HepG2 (cell line): Measurements from ENCODE around the gene SIGLEC14. TPM values are rescaled to one million over a fixed set of nuclear protein-coding genes. Genes with fewer than 3 reads are reported as not detected.

Experiments
- ATAC-seq: fragments of 200-7000 bp; cut with Tn5 transposase; 3 replicates; pipeline ENCODE4 v1.9.1; 2020; ENCODE audit warnings: mild to moderate bottlenecking, moderate library complexity
- BruUV-seq: library from RNA; stranded (reverse); fragments of 400-500 nt; replicated peaks from 2 replicates; lab custom pipeline; 2021; lab: Mats Ljungman, UMichigan
- CTCF ChIA-PET: fragments of 300-600 bp; formaldehyde crosslinking; extraction: SDS; loops from one replicate; lab custom pipeline; 2021; ENCODE audit warnings: low total read pairs, inconsistent platforms, low intra/inter-chr PET ratio; lab: Yijun Ruan, JAX
- POLR2A ChIA-PET: fragments of 350-600 bp; sonication (Branson Sonifier 250); formaldehyde crosslinking; loops from one replicate; lab custom pipeline; 2020; ENCODE audit warnings: antibody characterized with exemption, inconsistent platforms; lab: Yijun Ruan, JAX
- DNase-seq: peaks from one replicate; pipeline ENCODE4 v3.0.0-alpha.2; 2015; ENCODE audit warnings: low spot score
- FAIRE-seq: peaks from 3 replicates; lab custom pipeline; 2011; peaks lifted over from hg19 to GRCh38; lab: Jason Lieb, UNC
- H2AFZ ChIP-seq: one replicate; pipeline ENCODE4 v1.6.1; 2011; ENCODE audit warnings: low read length, inconsistent platforms
- H3K27ac ChIP-seq: fragments of 300-600 bp; 3 replicates; pipeline ENCODE4 v1.8.0; 2011; ENCODE audit warnings: mixed run types, mild to moderate bottlenecking, mixed read lengths, low read length, inconsistent platforms; ENCODE audit not compliant: insufficient read depth; ENCODE audit errors: extremely low read length
- H3K27me3 ChIP-seq, 2 experiments: fragments of 200-600 bp in 1 of 2; 2 replicates in 1 of 2; 3 replicates in 1 of 2; pipeline versions ENCODE4 v1.6.0 to v1.8.0; 2011; ENCODE audit warnings: low read length in 2 of 2, mild to moderate bottlenecking in 2 of 2, moderate library complexity in 2 of 2, inconsistent platforms in 1 of 2; ENCODE audit not compliant: insufficient read depth in 2 of 2, control insufficient read depth in 1 of 2
- H3K36me3 ChIP-seq, 2 experiments: fragments of 200-600 bp in 1 of 2; replicated peaks in 1 of 2; 2 replicates in 1 of 2; 3 replicates in 1 of 2; pipeline versions ENCODE4 v1.5.1 to v1.8.0; 2011; ENCODE audit warnings: low read length in 2 of 2, inconsistent platforms in 1 of 2; ENCODE audit not compliant: insufficient read depth in 2 of 2, control insufficient read depth in 1 of 2
- H3K4me1 ChIP-seq: 2 replicates; pipeline ENCODE4 v1.5.1; 2012; ENCODE audit warnings: low read length, inconsistent platforms; ENCODE audit not compliant: insufficient read depth
- H3K4me2 ChIP-seq: 2 replicates; pipeline ENCODE4 v1.6.0; 2011; ENCODE audit warnings: low read depth, low read length, inconsistent platforms
- H3K4me3 ChIP-seq, 3 experiments: fragments of 200-600 bp in 1 of 3; sonication (generic), shearing (Covaris generic) in 1 of 3; replicated peaks in 1 of 3; 2 replicates each; pipeline ENCODE4 v1.5.1; 2011 to 2016; ENCODE audit warnings: low read length in 3 of 3, inconsistent platforms in 2 of 3, low read depth in 2 of 3, mild to moderate bottlenecking in 2 of 3, control low read depth in 1 of 3, mixed read lengths in 1 of 3; ENCODE audit not compliant: insufficient read depth in 1 of 3
- H3K79me2 ChIP-seq: one replicate; pipeline ENCODE4 v1.6.1; 2011; ENCODE audit warnings: low read length, inconsistent platforms; ENCODE audit not compliant: insufficient read depth
- H3K9ac ChIP-seq: 2 replicates; pipeline ENCODE4 v1.6.0; 2011; ENCODE audit warnings: mild to moderate bottlenecking, low read depth, low read length, inconsistent platforms; ENCODE audit not compliant: insufficient read depth
- H3K9me3 ChIP-seq: 2 replicates; pipeline ENCODE4 v1.5.1; 2012; ENCODE audit warnings: mild to moderate bottlenecking, low read length
- H4K20me1 ChIP-seq: 2 replicates; pipeline ENCODE4 v1.6.0; 2011; ENCODE audit warnings: inconsistent platforms, mild to moderate bottlenecking, low read length, moderate library complexity; ENCODE audit not compliant: insufficient read depth
- CAMTA2 ChIP-seq: sonication (generic); formaldehyde crosslinking; IDR thresholded peaks from 2 replicates; pipeline ENCODE4 v1.4.0; 2020; ENCODE audit warnings: mild to moderate bottlenecking, missing genetic modification reagents, borderline replicate concordance
- CEBPB ChIP-seq: IDR thresholded peaks from 2 replicates; pipeline ENCODE4 v1.6.1; 2011; ENCODE audit warnings: low read depth, low read length, improper control_type of control experiment, borderline replicate concordance
- HOXA9 ChIP-seq: sonication (generic); formaldehyde crosslinking; IDR thresholded peaks from 2 replicates; pipeline ENCODE4 v1.8.1; 2022; ENCODE audit warnings: missing genetic modification reagents, mild to moderate bottlenecking, moderate library complexity, borderline replicate concordance
- PHF21A ChIP-seq: sonication (generic); formaldehyde crosslinking; IDR thresholded peaks from 2 replicates; pipeline ENCODE4 v1.5.0; 2020; ENCODE audit warnings: mild to moderate bottlenecking, missing genetic modification reagents
- ZNF441 ChIP-seq: sonication (generic); formaldehyde crosslinking; IDR thresholded peaks from 2 replicates; pipeline ENCODE4 v1.7.0; 2021; ENCODE audit warnings: missing genetic modification reagents, borderline replicate concordance
- WGBS: methylation state at CpG from one replicate; pipeline ENCODE4 v1.1.6; 2017; ENCODE audit warnings: low lambda C conversion rate; 5-methylcytosine and 5-hydroxymethylcytosine counted together
- in situ Hi-C: cut with HindIII; loops from 2 replicates; pipeline ENCODE4 v1.10.0; 2017; ENCODE audit warnings: low pct_unique_long_range_greater_than_20kb; ENCODE audit not compliant: extremely low pct_ligation_motif_present
- intact Hi-C: fragments of 100-400 bp; cut with micrococcal nuclease; formaldehyde crosslinking; loops from one replicate; pipeline ENCODE4 v1.10.0; 2022; ENCODE audit not compliant: unreplicated experiment
- polyA plus RNA-seq, 8 experiments: library from polyadenylated mRNA; depleted of rRNA in 3 of 8; stranded (reverse) in 7 of 8; unstranded in 1 of 8; fragments of >200 nt; fragmentation: Illumina TruSeq in 4 of 8; extraction: Trizol in 4 of 8; gene quantifications; 2 replicates each; pipeline versions ENCODE4 v1.2.1 to v1.2.3, GENCODE V29; 2011 to 2016; ENCODE audit warnings: low read depth in 4 of 8, missing spikeins in 1 of 8, mixed read lengths in 1 of 8; ENCODE audit not compliant: insufficient read depth in 1 of 8
- total RNA-seq, 5 experiments: library from RNA; depleted of rRNA; stranded (reverse); fragments of >200 nt; fragmentation: Illumina TruSeq; extraction: Trizol; gene quantifications; 2 replicates each; pipeline ENCODE4 v1.2.3, GENCODE V29; 2016; ENCODE audit warnings: low read depth in 1 of 5
- TF ChIP-seq, protein P1 (sequence below): sonication (generic); formaldehyde crosslinking; IDR thresholded peaks from 2 replicates; pipeline ENCODE4 v1.9.0; 2021; ENCODE audit warnings: mild to moderate bottlenecking, missing genetic modification reagents

The SIGLEC14 gene
- total and polyA plus RNA-seq, 2 of the 13 experiments (the other 11 are each of a cell fraction or from before 2014, with no cell fraction given), result 0.05 to 0.09 TPM

DNA sequence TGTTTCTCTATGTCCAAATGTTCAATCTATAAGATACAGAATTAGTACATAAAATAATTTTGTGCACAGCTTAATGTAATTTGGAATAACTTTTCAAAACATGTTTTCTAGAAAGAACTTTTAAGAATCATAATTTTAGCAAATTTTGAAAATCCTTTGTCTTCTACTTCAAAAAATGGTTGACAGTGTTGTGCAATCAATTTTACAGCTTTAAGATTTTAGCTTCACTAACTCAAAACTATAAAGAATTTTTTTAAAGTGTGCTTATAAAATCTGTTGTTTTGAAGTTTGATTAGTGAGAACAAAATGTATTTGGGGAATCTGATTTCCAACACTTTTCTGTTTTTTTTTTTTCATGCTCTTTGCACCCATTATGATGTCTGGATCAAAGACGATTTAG is 33.8 kb upstream of the SIGLEC14 start:
- in situ Hi-C loops, result no loop called here
- Histone ChIP-seq H3K4me2 (no peak overlapping the region), H3K27ac (no peak overlapping the region), H3K4me1 (no peaks in the 10 kb centered on the region), H3K9me3 (peaks cover 11% of the 10 kb centered on the region; the same call in 1 of the 2 replicates), H2AFZ (no peak overlapping the region), H4K20me1 (no peaks in the 10 kb centered on the region), H3K9ac (no peak overlapping the region), H3K79me2 (no peaks in the 10 kb centered on the region), H3K27me3 (no peaks in the 10 kb centered on the region), H3K4me3 (no peak overlapping the region), H3K36me3 (no peaks in the 10 kb centered on the region)
- ChIA-PET CTCF (no interaction called here), POLR2A (no interaction called here)
- TF ChIP-seq, protein P1, sequence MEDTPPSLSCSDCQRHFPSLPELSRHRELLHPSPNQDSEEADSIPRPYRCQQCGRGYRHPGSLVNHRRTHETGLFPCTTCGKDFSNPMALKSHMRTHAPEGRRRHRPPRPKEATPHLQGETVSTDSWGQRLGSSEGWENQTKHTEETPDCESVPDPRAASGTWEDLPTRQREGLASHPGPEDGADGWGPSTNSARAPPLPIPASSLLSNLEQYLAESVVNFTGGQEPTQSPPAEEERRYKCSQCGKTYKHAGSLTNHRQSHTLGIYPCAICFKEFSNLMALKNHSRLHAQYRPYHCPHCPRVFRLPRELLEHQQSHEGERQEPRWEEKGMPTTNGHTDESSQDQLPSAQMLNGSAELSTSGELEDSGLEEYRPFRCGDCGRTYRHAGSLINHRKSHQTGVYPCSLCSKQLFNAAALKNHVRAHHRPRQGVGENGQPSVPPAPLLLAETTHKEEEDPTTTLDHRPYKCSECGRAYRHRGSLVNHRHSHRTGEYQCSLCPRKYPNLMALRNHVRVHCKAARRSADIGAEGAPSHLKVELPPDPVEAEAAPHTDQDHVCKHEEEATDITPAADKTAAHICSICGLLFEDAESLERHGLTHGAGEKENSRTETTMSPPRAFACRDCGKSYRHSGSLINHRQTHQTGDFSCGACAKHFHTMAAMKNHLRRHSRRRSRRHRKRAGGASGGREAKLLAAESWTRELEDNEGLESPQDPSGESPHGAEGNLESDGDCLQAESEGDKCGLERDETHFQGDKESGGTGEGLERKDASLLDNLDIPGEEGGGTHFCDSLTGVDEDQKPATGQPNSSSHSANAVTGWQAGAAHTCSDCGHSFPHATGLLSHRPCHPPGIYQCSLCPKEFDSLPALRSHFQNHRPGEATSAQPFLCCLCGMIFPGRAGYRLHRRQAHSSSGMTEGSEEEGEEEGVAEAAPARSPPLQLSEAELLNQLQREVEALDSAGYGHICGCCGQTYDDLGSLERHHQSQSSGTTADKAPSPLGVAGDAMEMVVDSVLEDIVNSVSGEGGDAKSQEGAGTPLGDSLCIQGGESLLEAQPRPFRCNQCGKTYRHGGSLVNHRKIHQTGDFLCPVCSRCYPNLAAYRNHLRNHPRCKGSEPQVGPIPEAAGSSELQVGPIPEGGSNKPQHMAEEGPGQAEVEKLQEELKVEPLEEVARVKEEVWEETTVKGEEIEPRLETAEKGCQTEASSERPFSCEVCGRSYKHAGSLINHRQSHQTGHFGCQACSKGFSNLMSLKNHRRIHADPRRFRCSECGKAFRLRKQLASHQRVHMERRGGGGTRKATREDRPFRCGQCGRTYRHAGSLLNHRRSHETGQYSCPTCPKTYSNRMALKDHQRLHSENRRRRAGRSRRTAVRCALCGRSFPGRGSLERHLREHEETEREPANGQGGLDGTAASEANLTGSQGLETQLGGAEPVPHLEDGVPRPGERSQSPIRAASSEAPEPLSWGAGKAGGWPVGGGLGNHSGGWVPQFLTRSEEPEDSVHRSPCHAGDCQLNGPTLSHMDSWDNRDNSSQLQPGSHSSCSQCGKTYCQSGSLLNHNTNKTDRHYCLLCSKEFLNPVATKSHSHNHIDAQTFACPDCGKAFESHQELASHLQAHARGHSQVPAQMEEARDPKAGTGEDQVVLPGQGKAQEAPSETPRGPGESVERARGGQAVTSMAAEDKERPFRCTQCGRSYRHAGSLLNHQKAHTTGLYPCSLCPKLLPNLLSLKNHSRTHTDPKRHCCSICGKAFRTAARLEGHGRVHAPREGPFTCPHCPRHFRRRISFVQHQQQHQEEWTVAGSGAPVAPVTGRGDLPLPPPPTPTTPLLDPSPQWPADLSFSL (CRISPR knock-in tag), result no peak
- TF ChIP-seq CAMTA2 (CRISPR knock-in tag) (no peak), CEBPB (0 out of 2 replicates have a peak, but pooled peaks have one; percentile 26), HOXA9 (CRISPR knock-in tag) (no peak), ZNF441 (CRISPR knock-in tag) (no peak), PHF21A (no peak)
- DNase-seq, result no peak
- ATAC-seq, result no peak
- no peak for FAIRE-seq
- intact Hi-C loops, result no loop called here
- BruUV-seq, result no TSS peak
- WGBS, result 82% methylated on average over 1 of the region's 1 CpG
